ENCODE results near the gene RMDN2. TPM values are rescaled to one million over a fixed set of nuclear protein-coding genes. Genes with fewer than 3 reads are reported as not detected.

RMDN2 gene
- total and polyA plus RNA-seq, 4 donors, result 7.3 to 30.6 (median 13.3) TPM

DNA sequence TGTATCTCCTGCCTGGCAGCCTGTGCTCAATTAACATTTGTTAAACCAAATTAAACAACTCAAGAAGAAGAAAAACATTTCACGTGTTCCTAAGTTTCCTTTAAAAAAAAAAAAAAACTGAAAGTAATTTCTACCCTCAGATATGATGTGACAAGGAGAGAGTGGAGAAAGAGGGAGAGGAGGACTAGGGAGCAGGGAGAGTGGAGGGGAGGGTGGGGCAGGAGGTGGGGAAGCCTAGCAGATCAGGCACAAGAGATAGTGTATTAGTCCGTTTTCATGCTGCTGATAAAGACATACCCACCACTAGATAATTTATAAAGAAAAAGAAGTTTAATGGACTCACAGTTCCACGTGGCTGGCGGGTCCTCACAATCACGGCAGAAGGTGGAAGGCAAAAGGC lies 104.4 kb downstream of the RMDN2 start:
- Histone ChIP-seq H3K27me3 (ENCODE audit: control insufficient read depth in 4 of 4, insufficient read depth in 4 of 4, low read length in 3 of 4) (no peaks in the 10 kb centered on the region), H3K4me3 (ENCODE audit: low read depth in 1 of 3, low read length in 3 of 3) (no peak overlapping the region), H3K36me3 (ENCODE audit: control insufficient read depth in 4 of 4, insufficient read depth in 3 of 4, low read depth in 1 of 4, low read length in 3 of 4) (no peaks in the 10 kb centered on the region), H3K9me3 (ENCODE audit: control insufficient read depth in 4 of 4, low read length in 3 of 4) (no peaks in the 10 kb centered on the region), H3K27ac (ENCODE audit: low read depth in 1 of 2, low read length in 2 of 2) (no peak overlapping the region), H3K9ac (ENCODE audit: low read depth in 1 of 2, low read length in 2 of 2) (no peak overlapping the region), H3K4me1 (ENCODE audit: control insufficient read depth in 4 of 4, insufficient read depth in 4 of 4, low read length in 3 of 4) (no peaks in the 10 kb centered on the region)
- no peak for DNase-seq (ENCODE audit: low spot score)
- TF ChIP-seq, protein P1, sequence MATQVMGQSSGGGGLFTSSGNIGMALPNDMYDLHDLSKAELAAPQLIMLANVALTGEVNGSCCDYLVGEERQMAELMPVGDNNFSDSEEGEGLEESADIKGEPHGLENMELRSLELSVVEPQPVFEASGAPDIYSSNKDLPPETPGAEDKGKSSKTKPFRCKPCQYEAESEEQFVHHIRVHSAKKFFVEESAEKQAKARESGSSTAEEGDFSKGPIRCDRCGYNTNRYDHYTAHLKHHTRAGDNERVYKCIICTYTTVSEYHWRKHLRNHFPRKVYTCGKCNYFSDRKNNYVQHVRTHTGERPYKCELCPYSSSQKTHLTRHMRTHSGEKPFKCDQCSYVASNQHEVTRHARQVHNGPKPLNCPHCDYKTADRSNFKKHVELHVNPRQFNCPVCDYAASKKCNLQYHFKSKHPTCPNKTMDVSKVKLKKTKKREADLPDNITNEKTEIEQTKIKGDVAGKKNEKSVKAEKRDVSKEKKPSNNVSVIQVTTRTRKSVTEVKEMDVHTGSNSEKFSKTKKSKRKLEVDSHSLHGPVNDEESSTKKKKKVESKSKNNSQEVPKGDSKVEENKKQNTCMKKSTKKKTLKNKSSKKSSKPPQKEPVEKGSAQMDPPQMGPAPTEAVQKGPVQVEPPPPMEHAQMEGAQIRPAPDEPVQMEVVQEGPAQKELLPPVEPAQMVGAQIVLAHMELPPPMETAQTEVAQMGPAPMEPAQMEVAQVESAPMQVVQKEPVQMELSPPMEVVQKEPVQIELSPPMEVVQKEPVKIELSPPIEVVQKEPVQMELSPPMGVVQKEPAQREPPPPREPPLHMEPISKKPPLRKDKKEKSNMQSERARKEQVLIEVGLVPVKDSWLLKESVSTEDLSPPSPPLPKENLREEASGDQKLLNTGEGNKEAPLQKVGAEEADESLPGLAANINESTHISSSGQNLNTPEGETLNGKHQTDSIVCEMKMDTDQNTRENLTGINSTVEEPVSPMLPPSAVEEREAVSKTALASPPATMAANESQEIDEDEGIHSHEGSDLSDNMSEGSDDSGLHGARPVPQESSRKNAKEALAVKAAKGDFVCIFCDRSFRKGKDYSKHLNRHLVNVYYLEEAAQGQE (IDR thresholded peaks at IDR 0.05), result no peak
- TF ChIP-seq RXRA (IDR thresholded peaks at IDR 0.05) (no peak), NR2F2 (IDR thresholded peaks at IDR 0.05) (no peak), EGR1 (IDR thresholded peaks at IDR 0.05; ENCODE audit: low read depth in 2 of 2) (no peak), YY1 (IDR thresholded peaks at IDR 0.05) (no peak), GABPA (IDR thresholded peaks at IDR 0.05 in 1 of 2, conservative IDR thresholded peaks at IDR 0.05 in 1 of 2) (no peak), HNF4G (IDR thresholded peaks at IDR 0.05) (no peak), HNF4A (conservative IDR thresholded peaks at IDR 0.05) (no peak), FOXA2 (IDR thresholded peaks at IDR 0.05) (no peak), TAF1 (conservative IDR thresholded peaks at IDR 0.05) (no peak)
- TF ChIP-seq, protein P2, sequence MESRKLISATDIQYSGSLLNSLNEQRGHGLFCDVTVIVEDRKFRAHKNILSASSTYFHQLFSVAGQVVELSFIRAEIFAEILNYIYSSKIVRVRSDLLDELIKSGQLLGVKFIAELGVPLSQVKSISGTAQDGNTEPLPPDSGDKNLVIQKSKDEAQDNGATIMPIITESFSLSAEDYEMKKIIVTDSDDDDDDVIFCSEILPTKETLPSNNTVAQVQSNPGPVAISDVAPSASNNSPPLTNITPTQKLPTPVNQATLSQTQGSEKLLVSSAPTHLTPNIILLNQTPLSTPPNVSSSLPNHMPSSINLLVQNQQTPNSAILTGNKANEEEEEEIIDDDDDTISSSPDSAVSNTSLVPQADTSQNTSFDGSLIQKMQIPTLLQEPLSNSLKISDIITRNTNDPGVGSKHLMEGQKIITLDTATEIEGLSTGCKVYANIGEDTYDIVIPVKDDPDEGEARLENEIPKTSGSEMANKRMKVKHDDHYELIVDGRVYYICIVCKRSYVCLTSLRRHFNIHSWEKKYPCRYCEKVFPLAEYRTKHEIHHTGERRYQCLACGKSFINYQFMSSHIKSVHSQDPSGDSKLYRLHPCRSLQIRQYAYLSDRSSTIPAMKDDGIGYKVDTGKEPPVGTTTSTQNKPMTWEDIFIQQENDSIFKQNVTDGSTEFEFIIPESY (IDR thresholded peaks at IDR 0.05), result no peak
- TF ChIP-seq, protein P3, sequence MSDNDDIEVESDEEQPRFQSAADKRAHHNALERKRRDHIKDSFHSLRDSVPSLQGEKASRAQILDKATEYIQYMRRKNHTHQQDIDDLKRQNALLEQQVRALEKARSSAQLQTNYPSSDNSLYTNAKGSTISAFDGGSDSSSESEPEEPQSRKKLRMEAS (IDR thresholded peaks at IDR 0.05), result no peak
- TF ChIP-seq, protein P4, sequence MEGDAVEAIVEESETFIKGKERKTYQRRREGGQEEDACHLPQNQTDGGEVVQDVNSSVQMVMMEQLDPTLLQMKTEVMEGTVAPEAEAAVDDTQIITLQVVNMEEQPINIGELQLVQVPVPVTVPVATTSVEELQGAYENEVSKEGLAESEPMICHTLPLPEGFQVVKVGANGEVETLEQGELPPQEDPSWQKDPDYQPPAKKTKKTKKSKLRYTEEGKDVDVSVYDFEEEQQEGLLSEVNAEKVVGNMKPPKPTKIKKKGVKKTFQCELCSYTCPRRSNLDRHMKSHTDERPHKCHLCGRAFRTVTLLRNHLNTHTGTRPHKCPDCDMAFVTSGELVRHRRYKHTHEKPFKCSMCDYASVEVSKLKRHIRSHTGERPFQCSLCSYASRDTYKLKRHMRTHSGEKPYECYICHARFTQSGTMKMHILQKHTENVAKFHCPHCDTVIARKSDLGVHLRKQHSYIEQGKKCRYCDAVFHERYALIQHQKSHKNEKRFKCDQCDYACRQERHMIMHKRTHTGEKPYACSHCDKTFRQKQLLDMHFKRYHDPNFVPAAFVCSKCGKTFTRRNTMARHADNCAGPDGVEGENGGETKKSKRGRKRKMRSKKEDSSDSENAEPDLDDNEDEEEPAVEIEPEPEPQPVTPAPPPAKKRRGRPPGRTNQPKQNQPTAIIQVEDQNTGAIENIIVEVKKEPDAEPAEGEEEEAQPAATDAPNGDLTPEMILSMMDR (IDR thresholded peaks at IDR 0.05; ENCODE audit: low read depth, low read length, missing input control), result no peak
- WGBS, result 87% methylated on average over 5 of the region's 5 CpGs

DNA sequence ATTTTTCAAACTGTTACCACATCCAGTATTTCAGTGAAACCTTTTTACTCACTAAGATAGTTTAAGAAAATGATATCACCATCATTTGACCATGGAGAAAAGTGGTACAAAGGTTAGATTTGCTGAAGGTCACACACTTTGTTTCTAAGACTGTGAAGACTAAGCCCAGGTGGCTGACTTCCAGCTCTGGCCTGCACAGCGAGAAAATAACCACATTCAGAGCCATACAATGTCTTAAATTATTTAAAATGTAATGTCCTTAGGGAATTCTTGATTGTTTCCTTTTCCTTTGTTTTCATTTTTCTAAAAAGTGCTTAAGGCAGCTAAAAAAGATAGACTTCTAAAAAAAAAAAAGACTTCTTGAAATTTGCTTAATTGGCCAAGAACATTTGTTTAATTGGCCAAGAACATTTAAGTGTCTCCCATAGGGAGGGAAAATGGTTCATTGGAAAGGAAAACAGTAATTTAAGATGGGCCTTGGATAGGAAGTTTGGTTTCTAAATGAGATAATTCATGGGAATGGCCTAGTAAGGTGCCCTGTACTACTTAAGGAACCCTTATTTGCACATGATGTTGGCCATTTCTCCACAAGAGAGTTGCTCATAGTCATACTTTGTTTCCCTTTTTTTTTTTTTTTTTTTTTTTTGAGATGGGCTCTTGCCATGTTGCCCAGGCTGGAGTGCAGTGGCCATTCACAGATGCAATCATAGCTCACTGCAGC lies 105.7 kb downstream of the RMDN2 start:
- no peaks in the 10 kb centered on the region for H3K9me3 ChIP-seq (ENCODE audit: control insufficient read depth in 4 of 4, low read length in 3 of 4)
- WGBS, result 76% methylated on average over 1 of the region's 1 CpG
- H3K36me3 ChIP-seq (ENCODE audit: control insufficient read depth in 4 of 4, insufficient read depth in 3 of 4, low read depth in 1 of 4, low read length in 3 of 4), result no peaks in the 10 kb centered on the region
- H3K4me3 ChIP-seq (ENCODE audit: low read depth in 1 of 3, low read length in 3 of 3), result no peak overlapping the region
- DNase-seq (ENCODE audit: low spot score), result no peak
- no peaks in the 10 kb centered on the region for H3K4me1 ChIP-seq (ENCODE audit: control insufficient read depth in 4 of 4, insufficient read depth in 4 of 4, low read length in 3 of 4)
- H3K27me3 ChIP-seq (ENCODE audit: control insufficient read depth in 4 of 4, insufficient read depth in 4 of 4, low read length in 3 of 4), result no peaks in the 10 kb centered on the region
- H3K9ac ChIP-seq (ENCODE audit: low read depth in 1 of 2, low read length in 2 of 2), result no peak overlapping the region
- H3K27ac ChIP-seq (ENCODE audit: low read depth in 1 of 2, low read length in 2 of 2), result no peak overlapping the region
- TF ChIP-seq FOXA1 (IDR thresholded peaks at IDR 0.05) (no peak), SP1 (IDR thresholded peaks at IDR 0.05) (no peak), HNF4G (IDR thresholded peaks at IDR 0.05) (no peak), JUND (IDR thresholded peaks at IDR 0.05) (no peak), GABPA (IDR thresholded peaks at IDR 0.05 in 1 of 2, conservative IDR thresholded peaks at IDR 0.05 in 1 of 2) (no peak), RAD21 (IDR thresholded peaks at IDR 0.05) (no peak), NR2F2 (IDR thresholded peaks at IDR 0.05) (no peak), RXRA (IDR thresholded peaks at IDR 0.05) (no peak), TAF1 (conservative IDR thresholded peaks at IDR 0.05) (no peak), YY1 (IDR thresholded peaks at IDR 0.05) (no peak)
- TF ChIP-seq, protein P1 (IDR thresholded peaks at IDR 0.05), result no peak
- TF ChIP-seq, protein P4 (IDR thresholded peaks at IDR 0.05; ENCODE audit: low read depth, low read length, missing input control), result no peak
- TF ChIP-seq, protein P3 (IDR thresholded peaks at IDR 0.05), result no peak

All from liver (tissue), 9 donors.